Uterus (tissue), 4 donors: ENCODE measurements around the gene RANBP17. TPM values are rescaled to one million over a fixed set of nuclear protein-coding genes. Genes with fewer than 3 reads are reported as not detected.

Experiments
- DNase-seq, 2 donors: peaks; one replicate each; pipeline ENCODE4 v3.0.0-alpha.2; 2019 to 2020
- H3K27ac ChIP-seq, 2 donors: fragments of 200-600 bp; sonication (generic); 1 replicate in 1 of 2; 2 replicates in 1 of 2; pipeline ENCODE4 v1.5.1; 2016 to 2018
- H3K27me3 ChIP-seq, 2 donors: fragments of 200-600 bp; sonication (generic); one replicate each; pipeline ENCODE4 v1.5.1; 2018 to 2019; ENCODE audit warnings: control low read depth in 1 of 2
- H3K36me3 ChIP-seq, 2 donors: fragments of 200-600 bp; sonication (generic); one replicate each; pipeline ENCODE4 v1.5.1; 2019; ENCODE audit warnings: control low read depth in 1 of 2
- H3K4me1 ChIP-seq, 2 donors: fragments of 200-600 bp; sonication (generic); one replicate each; pipeline ENCODE4 v1.5.1; 2018 to 2019; ENCODE audit warnings: control low read depth in 1 of 2
- H3K4me3 ChIP-seq, 2 donors: fragments of 200-600 bp; sonication (generic); 1 replicate in 1 of 2; 2 replicates in 1 of 2; pipeline ENCODE4 v1.5.1; 2018 to 2019; ENCODE audit warnings: mild to moderate bottlenecking in 1 of 2
- H3K9me3 ChIP-seq, 2 donors: fragments of 200-600 bp; sonication (generic); one replicate each; pipeline ENCODE4 v1.5.1; 2019; ENCODE audit warnings: control low read depth in 1 of 2
- POLR2A ChIP-seq, 2 donors: fragments of 450-650 bp; IDR thresholded peaks; one replicate each; pipeline ENCODE4 v1.6.1; 2016; ENCODE audit warnings: antibody characterized with exemption in 2 of 2, mild to moderate bottlenecking in 1 of 2, moderate library complexity in 1 of 2
- intact Hi-C: fragments of 100-400 bp; cut with DNase I; formaldehyde crosslinking; loops from one replicate; pipeline ENCODE4 v1.15.1; 2023; ENCODE audit warnings: low total_unique reads
- total RNA-seq, 4 donors: library from RNA; depleted of rRNA in 3 of 4; stranded (reverse); fragments of >200 nt in 3 of 4; gene quantifications; one replicate each; pipeline versions ENCODE4 v1.1.0 to v1.2.4, GENCODE V29; 2014 to 2023
- TF ChIP-seq, protein P1 (sequence below), 4 experiments: fragments of 200-600 bp in 2 of 4; fragments of 450-650 bp in 2 of 4; sonication (generic) in 2 of 4; IDR thresholded peaks; one replicate each; pipeline ENCODE4 v1.5.1; 2016 to 2019; ENCODE audit warnings: antibody characterized with exemption in 4 of 4, mild to moderate bottlenecking in 2 of 4, moderate library complexity in 1 of 4
- donor health status: DM: yes; HTN: yes; CAD: no.

The RANBP17 gene
- total RNA-seq, 4 donors from 2014 or later = 1.8 to 72.8 (median 7.6) TPM

DNA sequence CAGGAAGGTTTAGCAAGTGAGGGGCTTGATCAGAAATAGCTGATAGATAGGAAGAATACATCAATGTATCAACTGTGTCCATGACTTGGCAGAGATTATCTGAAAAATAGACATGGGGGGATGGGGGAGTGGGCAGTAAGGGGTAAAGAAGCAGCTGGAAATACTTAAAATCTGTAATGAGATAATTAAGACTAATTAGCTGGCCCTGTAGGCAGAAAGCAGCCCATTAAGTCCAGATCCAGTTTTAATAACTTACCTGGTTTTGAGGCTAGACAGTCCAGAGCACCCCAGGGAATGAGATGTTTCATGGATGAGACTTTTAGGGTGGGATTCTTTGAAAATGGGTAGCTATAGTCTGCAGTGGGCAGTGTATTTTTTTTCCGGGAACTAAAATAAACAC lies 330.3 kb downstream of the RANBP17 start:
- Histone ChIP-seq H3K4me1 (no peaks in the 10 kb centered on the region), H3K27me3 (no peaks in the 10 kb centered on the region), H3K36me3 (no peaks in the 10 kb centered on the region), H3K27ac (no peak overlapping the region), H3K9me3 (no peaks in the 10 kb centered on the region), H3K4me3 (no peak overlapping the region)
- DNase-seq = no peak
- TF ChIP-seq POLR2A (IDR thresholded peaks at IDR 0.05) = no peak
- TF ChIP-seq, protein P1, sequence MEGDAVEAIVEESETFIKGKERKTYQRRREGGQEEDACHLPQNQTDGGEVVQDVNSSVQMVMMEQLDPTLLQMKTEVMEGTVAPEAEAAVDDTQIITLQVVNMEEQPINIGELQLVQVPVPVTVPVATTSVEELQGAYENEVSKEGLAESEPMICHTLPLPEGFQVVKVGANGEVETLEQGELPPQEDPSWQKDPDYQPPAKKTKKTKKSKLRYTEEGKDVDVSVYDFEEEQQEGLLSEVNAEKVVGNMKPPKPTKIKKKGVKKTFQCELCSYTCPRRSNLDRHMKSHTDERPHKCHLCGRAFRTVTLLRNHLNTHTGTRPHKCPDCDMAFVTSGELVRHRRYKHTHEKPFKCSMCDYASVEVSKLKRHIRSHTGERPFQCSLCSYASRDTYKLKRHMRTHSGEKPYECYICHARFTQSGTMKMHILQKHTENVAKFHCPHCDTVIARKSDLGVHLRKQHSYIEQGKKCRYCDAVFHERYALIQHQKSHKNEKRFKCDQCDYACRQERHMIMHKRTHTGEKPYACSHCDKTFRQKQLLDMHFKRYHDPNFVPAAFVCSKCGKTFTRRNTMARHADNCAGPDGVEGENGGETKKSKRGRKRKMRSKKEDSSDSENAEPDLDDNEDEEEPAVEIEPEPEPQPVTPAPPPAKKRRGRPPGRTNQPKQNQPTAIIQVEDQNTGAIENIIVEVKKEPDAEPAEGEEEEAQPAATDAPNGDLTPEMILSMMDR (IDR thresholded peaks at IDR 0.05) = no peak
- intact Hi-C loops = no loop called here

DNA sequence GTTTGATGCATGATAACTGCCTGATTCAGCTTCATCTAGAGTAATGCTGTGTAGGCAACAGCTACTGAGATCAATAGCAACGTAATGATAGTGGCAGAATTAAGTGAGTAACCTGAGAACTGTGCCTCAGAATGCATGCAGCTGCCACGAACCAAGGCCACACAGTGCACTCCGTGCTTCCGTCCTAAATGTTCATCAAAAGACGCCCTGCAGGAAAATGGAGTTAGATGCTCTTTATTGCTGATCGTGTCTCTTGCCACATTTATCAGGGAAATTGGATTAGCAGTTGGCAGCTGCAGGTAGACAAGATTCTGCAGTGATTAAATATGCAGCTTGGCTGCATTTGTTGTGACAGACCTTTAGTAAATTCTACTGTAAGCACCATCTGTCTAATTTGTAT lies 339.5 kb downstream of the RANBP17 start:
- H3K27me3 ChIP-seq = no peaks in the 10 kb centered on the region

DNA sequence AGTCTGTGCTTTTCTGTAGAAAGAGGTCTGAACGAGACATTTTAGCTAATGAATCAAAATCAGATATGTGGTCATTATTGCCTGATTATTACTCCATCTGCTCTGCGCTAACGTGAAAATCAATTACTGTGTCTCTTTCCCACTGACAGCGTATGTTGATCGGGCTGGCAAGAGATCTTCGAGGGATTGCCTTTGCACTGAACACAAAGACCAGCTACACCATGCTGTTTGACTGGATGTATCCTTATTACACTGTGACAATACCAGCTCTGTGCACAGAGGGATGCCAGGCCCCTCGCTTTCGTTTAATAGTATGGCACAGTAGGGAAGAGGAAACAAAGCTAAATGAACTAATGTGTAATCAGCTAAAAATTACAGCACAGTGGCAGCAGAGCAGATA lies 343.6 kb downstream of the RANBP17 start:
- H3K36me3 ChIP-seq = no peaks in the 10 kb centered on the region
- H3K4me3 ChIP-seq = no peak overlapping the region
- no peaks in the 10 kb centered on the region for H3K9me3 ChIP-seq
- intact Hi-C loops = no loop called here
- no peak overlapping the region for H3K27ac ChIP-seq
- no peaks in the 10 kb centered on the region for H3K4me1 ChIP-seq
- no peaks in the 10 kb centered on the region for H3K27me3 ChIP-seq
- TF ChIP-seq, protein P1 (IDR thresholded peaks at IDR 0.05) = no peak
- no peak for TF ChIP-seq POLR2A (IDR thresholded peaks at IDR 0.05)
- DNase-seq = no peak

More for the DNA sequence above, 339.5 kb downstream of the RANBP17 start:
- Histone ChIP-seq H3K4me3 (no peak overlapping the region), H3K36me3 (no peaks in the 10 kb centered on the region), H3K27ac (no peak overlapping the region), H3K4me1 (no peaks in the 10 kb centered on the region), H3K9me3 (no peaks in the 10 kb centered on the region)
- intact Hi-C loops = no loop called here
- TF ChIP-seq, protein P1 (IDR thresholded peaks at IDR 0.05) = no peak
- no peak for TF ChIP-seq POLR2A (IDR thresholded peaks at IDR 0.05)
- no peak for DNase-seq

DNA sequence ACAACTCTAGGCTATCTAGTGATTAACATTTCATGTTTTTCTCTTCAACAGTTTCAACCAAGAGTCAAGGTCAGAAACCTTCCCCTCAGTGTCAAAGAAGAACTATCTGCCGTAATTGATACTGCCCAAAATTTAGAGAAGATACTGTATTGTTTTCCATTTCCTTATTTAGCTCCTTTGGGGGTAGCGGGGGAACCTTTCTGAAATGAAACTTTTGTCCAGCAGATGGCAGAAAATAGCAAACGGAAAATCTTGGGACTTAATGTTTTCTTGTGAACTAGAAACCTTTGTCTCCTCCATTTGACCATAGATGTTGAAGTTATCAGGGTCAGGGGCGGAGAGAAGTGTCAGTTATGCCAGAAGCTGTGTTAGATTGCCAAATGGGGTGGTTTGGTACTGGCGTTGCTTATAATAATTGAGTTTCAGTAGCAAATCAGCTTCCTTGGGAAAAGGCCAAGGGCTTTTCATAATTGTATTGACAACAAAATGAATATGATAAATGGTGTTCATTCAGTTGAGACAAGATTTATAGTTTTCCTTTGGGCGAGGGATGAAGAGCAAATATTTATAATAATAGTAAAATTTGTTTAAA lies 345.5 kb downstream of the RANBP17 start:
- no peak for DNase-seq
- no peaks in the 10 kb centered on the region for H3K4me1 ChIP-seq
- H3K36me3 ChIP-seq = no peaks in the 10 kb centered on the region
- no peak overlapping the region for H3K4me3 ChIP-seq
- intact Hi-C loops = no loop called here
- TF ChIP-seq POLR2A (IDR thresholded peaks at IDR 0.05) = no peak
- TF ChIP-seq, protein P1 (IDR thresholded peaks at IDR 0.05) = peak in 3 of 4 experiments; percentile 7 to 27 (median 20)
- no peaks in the 10 kb centered on the region for H3K27me3 ChIP-seq
- H3K9me3 ChIP-seq = no peaks in the 10 kb centered on the region
- H3K27ac ChIP-seq = no peak overlapping the region

DNA sequence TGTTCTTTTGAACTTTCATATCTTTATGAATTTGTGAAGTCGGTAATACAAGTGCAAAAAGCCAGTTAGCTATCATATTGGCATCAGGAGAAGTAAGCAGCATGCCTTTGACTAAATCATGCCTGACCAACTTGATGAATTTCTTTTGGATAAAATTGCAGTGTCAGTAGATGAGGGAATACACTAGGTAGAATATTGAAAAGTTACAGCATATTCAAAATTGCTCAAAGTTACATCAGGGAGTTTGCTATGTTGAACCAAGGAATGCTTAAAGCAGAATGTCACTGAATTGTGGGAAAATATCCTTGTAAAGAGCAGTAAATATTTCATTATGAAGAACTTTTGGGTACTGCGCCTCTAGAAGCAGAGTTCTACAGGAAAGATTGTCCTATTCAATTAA lies 360.1 kb downstream of the RANBP17 start:
- H3K27ac ChIP-seq = no peak overlapping the region
- H3K4me1 ChIP-seq = no peaks in the 10 kb centered on the region
- H3K36me3 ChIP-seq = no peaks in the 10 kb centered on the region
- intact Hi-C loops = no loop called here
- TF ChIP-seq, protein P1 (IDR thresholded peaks at IDR 0.05) = no peak
- no peak for TF ChIP-seq POLR2A (IDR thresholded peaks at IDR 0.05)
- no peak overlapping the region for H3K4me3 ChIP-seq
- H3K27me3 ChIP-seq = no peaks in the 10 kb centered on the region
- DNase-seq = no peak
- no peaks in the 10 kb centered on the region for H3K9me3 ChIP-seq
